H1 (cell line): ENCODE measurements around the gene SLC24A3. TPM values are rescaled to one million over a fixed set of nuclear protein-coding genes. Genes with fewer than 3 reads are reported as not detected.

Experiments used
- BACH1 ChIP-seq: IDR thresholded peaks from 2 replicates; pipeline ENCODE4 v1.6.1; 2012; ENCODE audit warnings: low read length, improper control_type of control experiment
- EZH2 ChIP-seq: fragments of 200-600 bp; sonication (generic); IDR thresholded peaks from 2 replicates; pipeline ENCODE4 v1.7.1; 2012; ENCODE audit warnings: low read depth, mild to moderate bottlenecking, moderate library complexity, low read length, inconsistent platforms; ENCODE audit not compliant: severe bottlenecking
- HDAC2 ChIP-seq, 2 experiments: fragments of 300-600 bp in 1 of 2; sonication (generic) in 1 of 2; IDR thresholded peaks; 2 replicates each; pipeline ENCODE4 v1.6.1; 2011 to 2012; ENCODE audit warnings: low read depth in 2 of 2, low read length in 2 of 2, mild to moderate bottlenecking in 2 of 2, moderate library complexity in 2 of 2, borderline replicate concordance in 1 of 2, inconsistent platforms in 1 of 2
- NRF1 ChIP-seq: IDR thresholded peaks from 2 replicates; pipeline ENCODE4 v1.6.1; 2011; ENCODE audit warnings: mild to moderate bottlenecking, low read depth, low read length, improper control_type of control experiment
- SIN3A ChIP-seq, 2 experiments: IDR thresholded peaks in 1 of 2; conservative IDR thresholded peaks in 1 of 2; 2 replicates each; pipeline ENCODE4 v1.6.1; 2011 to 2012; ENCODE audit warnings: low read length in 2 of 2, improper control_type of control experiment in 1 of 2, low read depth in 1 of 2, mild to moderate bottlenecking in 1 of 2
- polyA plus RNA-seq, 7 experiments: library from polyadenylated mRNA; depleted of rRNA in 3 of 7; stranded (reverse) in 5 of 7; unstranded in 2 of 7; fragments of >200 nt in 5 of 7; fragments of 200-250 nt in 2 of 7; gene quantifications; 1 replicate in 5 of 7; 2 replicates in 1 of 7; 4 replicates in 1 of 7; pipeline versions ENCODE4 v1.2.1 to v1.2.3, GENCODE V29; 2011 to 2013; ENCODE audit warnings: missing spikeins in 2 of 7, mixed read lengths in 2 of 7
- total RNA-seq: library from RNA; stranded (reverse); fragmentation: NEBNext Ultra II Directional; extraction: Animal tissue kit (Norgen Biotek cat#: 25700); gene quantifications from 2 replicates; pipeline ENCODE4 v1.2.1, GENCODE V29; 2021

SLC24A3 gene
- total and polyA plus RNA-seq, 2 of the 8 experiments (the other 6 are each of a cell fraction or from before 2014, with no cell fraction given) = 4.5 to 6.3 TPM

GRCh38 chr20:19765266-19765665, 552.8 kb downstream of the SLC24A3 start (continued):
- TF ChIP-seq BACH1 (no peak), HDAC2 (IDR thresholded peaks at IDR 0.05; ENCODE audit: borderline replicate concordance in 1 of 2, low read depth in 2 of 2, low read length in 2 of 2) (no peak), SIN3A (conservative IDR thresholded peaks at IDR 0.05 in 1 of 2, IDR thresholded peaks at IDR 0.05 in 1 of 2; ENCODE audit: low read depth in 1 of 2, low read length in 2 of 2) (no peak), EZH2 (no peak), NRF1 (no peak)
- TF ChIP-seq, all 59 proteins: peak for 0
